HUES48 (cell line): ENCODE data around the gene KRTAP5-1.

Source experiments
- H3K27ac ChIP-seq: one replicate; pipeline ENCODE4 v1.7.0; 2013; ENCODE audit warnings: low read depth, low read length, inconsistent platforms
- H3K27me3 ChIP-seq: 2 replicates; pipeline ENCODE4 v1.6.1; 2013; ENCODE audit warnings: mild to moderate bottlenecking, low read length; ENCODE audit not compliant: control insufficient read depth, insufficient read depth
- H3K36me3 ChIP-seq: 2 replicates; pipeline ENCODE4 v1.6.1; 2013; ENCODE audit warnings: low read length; ENCODE audit not compliant: control insufficient read depth, insufficient read depth
- H3K4me1 ChIP-seq: 2 replicates; pipeline ENCODE4 v1.6.1; 2013; ENCODE audit warnings: mild to moderate bottlenecking, low read length; ENCODE audit not compliant: control insufficient read depth, insufficient read depth
- H3K4me3 ChIP-seq: 2 replicates; pipeline ENCODE4 v1.5.1; 2013; ENCODE audit warnings: mild to moderate bottlenecking, low read depth, low read length
- H3K9ac ChIP-seq: 2 replicates; pipeline ENCODE4 v1.6.1; 2013; ENCODE audit warnings: mild to moderate bottlenecking, low read depth, low read length, moderate library complexity
- H3K9me3 ChIP-seq: 2 replicates; pipeline ENCODE4 v1.6.1; 2013; ENCODE audit warnings: low read length; ENCODE audit not compliant: control insufficient read depth, insufficient read depth

KRTAP5-1 gene

GRCh38 chr11:1559111-1559951 lies 25.8 kb downstream of the KRTAP5-1 start:
- no peak overlapping the region for H3K9ac ChIP-seq
- no peak overlapping the region for H3K4me3 ChIP-seq
- no peaks in the 10 kb centered on the region for H3K9me3 ChIP-seq
- peaks cover 32% of the 10 kb centered on the region for H3K4me1 ChIP-seq
- peaks cover 32% of the 10 kb centered on the region; the same call in 1 of the 2 replicates for H3K27me3 ChIP-seq
- 0 out of 2 replicates have a peak, but pooled peaks cover 2% of the 10 kb centered on the region for H3K36me3 ChIP-seq
- no peak overlapping the region for H3K27ac ChIP-seq

GRCh38 chr11:1558775-1559110 lies 26.3 kb downstream of the KRTAP5-1 start:
- Histone ChIP-seq H3K4me3 (no peak overlapping the region), H3K27ac (no peak overlapping the region), H3K27me3 (peaks cover 32% of the 10 kb centered on the region; the same call in 1 of the 2 replicates), H3K36me3 (0 out of 2 replicates have a peak, but pooled peaks cover 2% of the 10 kb centered on the region), H3K9me3 (no peaks in the 10 kb centered on the region), H3K4me1 (peaks cover 28% of the 10 kb centered on the region), H3K9ac (no peak overlapping the region)

GRCh38 chr11:1557904-1558774 lies 26.9 kb downstream of the KRTAP5-1 start:
- Histone ChIP-seq H3K36me3 (0 out of 2 replicates have a peak, but pooled peaks cover 2% of the 10 kb centered on the region), H3K9ac (no peak overlapping the region), H3K27me3 (peaks cover 32% of the 10 kb centered on the region; the same call in 1 of the 2 replicates), H3K27ac (no peak overlapping the region), H3K4me1 (peaks cover 28% of the 10 kb centered on the region), H3K4me3 (no peak overlapping the region), H3K9me3 (no peaks in the 10 kb centered on the region)

GRCh38 chr11:1557051-1557884 lies 27.8 kb downstream of the KRTAP5-1 start:
- H3K36me3 ChIP-seq: no peaks in the 10 kb centered on the region
- H3K27me3 ChIP-seq: peaks cover 34% of the 10 kb centered on the region; the same call in 1 of the 2 replicates
- H3K9ac ChIP-seq: no peak overlapping the region
- peaks cover 28% of the 10 kb centered on the region for H3K4me1 ChIP-seq
- H3K9me3 ChIP-seq: no peaks in the 10 kb centered on the region
- no peak overlapping the region for H3K4me3 ChIP-seq
- no peak overlapping the region for H3K27ac ChIP-seq

- Histone ChIP-seq H3K4me1 (peaks cover 28% of the 10 kb centered on the region), H3K9ac (no peak overlapping the region), H3K4me3 (no peak overlapping the region), H3K27ac (no peak overlapping the region), H3K9me3 (no peaks in the 10 kb centered on the region), H3K27me3 (peaks cover 34% of the 10 kb centered on the region; the same call in 1 of the 2 replicates), H3K36me3 (no peaks in the 10 kb centered on the region)
Observed at GRCh38 chr11:1556278-1556902, 28.7 kb downstream of the KRTAP5-1 start.

- Histone ChIP-seq H3K36me3 (no peaks in the 10 kb centered on the region), H3K27me3 (peaks cover 34% of the 10 kb centered on the region; the same call in 1 of the 2 replicates), H3K27ac (no peak overlapping the region), H3K4me1 (peaks cover 28% of the 10 kb centered on the region), H3K4me3 (no peak overlapping the region), H3K9me3 (no peaks in the 10 kb centered on the region), H3K9ac (no peak overlapping the region)
Observed at GRCh38 chr11:1555713-1556153, 29.4 kb downstream of the KRTAP5-1 start.

- H3K9me3 ChIP-seq: no peaks in the 10 kb centered on the region
- no peak overlapping the region for H3K27ac ChIP-seq
- H3K27me3 ChIP-seq: peaks cover 36% of the 10 kb centered on the region
- no peak overlapping the region for H3K4me3 ChIP-seq
- no peaks in the 10 kb centered on the region for H3K36me3 ChIP-seq
- H3K9ac ChIP-seq: no peak overlapping the region
- peaks cover 28% of the 10 kb centered on the region for H3K4me1 ChIP-seq
Observed at GRCh38 chr11:1554981-1555712, 29.9 kb downstream of the KRTAP5-1 start.

- Histone ChIP-seq H3K4me1 (peaks cover 23% of the 10 kb centered on the region), H3K9me3 (no peaks in the 10 kb centered on the region), H3K4me3 (no peak overlapping the region), H3K27me3 (peaks cover 44% of the 10 kb centered on the region), H3K27ac (no peak overlapping the region), H3K36me3 (no peaks in the 10 kb centered on the region), H3K9ac (no peak overlapping the region)
Observed at GRCh38 chr11:1553808-1554594, 31.1 kb downstream of the KRTAP5-1 start.
